GM21619 (cell line): Measurements from ENCODE around the gene CPA3.
A peak's percentile ranks its signal among the peaks of the same experiment; 100 is the strongest.

Experiments
- ATAC-seq: cut with Tn5 transposase; IDR thresholded peaks from one replicate; pipeline ENCODE4 v1.9.1; 2021; ENCODE audit not compliant: unreplicated experiment

CPA3 gene

DNA sequence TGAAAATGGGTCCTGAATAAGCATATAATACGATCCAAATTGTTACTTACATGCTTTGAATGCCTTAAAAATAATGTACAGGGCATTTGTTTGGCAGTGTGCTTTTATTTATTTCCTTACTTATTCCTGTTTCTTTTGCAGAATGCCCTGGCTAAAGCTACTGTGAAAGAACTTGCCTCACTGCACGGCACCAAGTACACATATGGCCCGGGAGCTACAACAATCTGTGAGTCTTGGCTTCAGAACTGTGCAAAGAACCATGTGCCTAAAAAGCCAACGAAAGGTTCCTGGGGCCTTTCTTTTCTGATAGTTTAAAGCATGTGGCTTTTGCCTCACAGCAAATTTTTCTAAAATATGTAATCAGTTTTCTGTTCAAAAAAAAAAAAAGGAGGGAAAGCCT is 7.8 kb upstream of the CPA3 start:
- no peak for ATAC-seq

DNA sequence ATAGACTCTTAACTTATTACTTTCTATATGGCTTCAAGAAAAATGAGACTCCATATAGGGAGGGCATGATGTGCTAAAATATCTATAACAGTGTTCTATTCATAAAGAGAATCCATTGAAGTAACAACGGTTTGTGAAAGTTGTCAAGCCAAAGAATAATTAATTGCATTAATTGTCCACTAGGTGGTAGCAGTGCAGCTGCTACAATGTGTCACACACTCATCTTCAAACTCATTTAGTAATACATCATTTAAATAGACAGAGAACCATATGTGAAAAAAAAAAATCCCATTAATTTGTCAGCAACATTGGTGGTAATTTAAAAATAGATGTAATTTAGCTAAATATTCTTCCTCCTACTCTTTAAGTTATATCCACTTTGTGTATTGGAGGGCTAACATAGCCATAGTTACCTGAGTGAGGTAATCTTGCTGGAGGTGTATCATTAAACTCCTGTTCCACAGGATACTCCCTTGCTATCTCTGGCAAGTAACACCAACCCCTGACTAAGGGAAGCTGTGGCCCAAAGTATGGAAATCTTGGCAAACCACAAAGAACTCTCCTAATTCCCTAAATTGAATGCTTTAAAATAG is 3.7 kb upstream of the CPA3 start:
- ATAC-seq: peak; percentile 85

DNA sequence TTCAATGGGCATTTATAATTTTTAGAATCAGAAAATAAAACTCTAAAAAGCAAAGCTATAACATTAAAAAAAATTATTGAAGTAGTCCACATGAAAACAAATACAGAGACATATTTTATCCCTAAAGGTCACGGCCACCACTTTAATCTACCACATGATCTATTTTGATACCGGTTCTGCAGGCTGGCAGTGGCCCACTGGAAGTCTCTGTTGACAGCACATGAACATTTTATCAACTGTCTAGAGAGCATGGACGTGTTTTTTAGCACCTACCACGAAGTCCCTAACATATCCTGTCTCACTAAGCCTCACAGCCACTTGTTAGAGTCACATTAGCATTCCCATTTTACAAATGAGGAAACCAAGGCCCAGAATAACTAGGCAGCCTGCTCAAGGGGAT is 1.8 kb upstream of the CPA3 start:
- ATAC-seq: no peak

DNA sequence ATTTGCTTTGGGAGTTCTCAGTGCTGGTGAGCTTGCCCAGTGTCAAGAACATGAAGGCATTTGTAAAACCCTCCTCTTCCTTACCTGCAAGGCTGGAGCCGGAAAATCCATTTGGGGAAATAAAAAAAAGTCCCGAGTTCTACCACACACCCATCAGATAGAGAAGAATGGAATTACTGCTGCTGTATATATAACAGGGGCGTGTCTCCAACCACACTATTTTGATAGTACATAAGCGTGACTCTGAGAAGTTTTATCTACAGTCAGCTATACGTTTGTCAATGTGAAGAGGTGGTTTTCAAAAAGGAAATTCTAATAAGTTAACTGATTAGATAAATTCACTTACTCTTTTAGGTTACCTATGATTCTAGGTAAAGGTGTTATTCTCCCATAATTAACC is 1.3 kb upstream of the CPA3 start:
- no peak for ATAC-seq

DNA sequence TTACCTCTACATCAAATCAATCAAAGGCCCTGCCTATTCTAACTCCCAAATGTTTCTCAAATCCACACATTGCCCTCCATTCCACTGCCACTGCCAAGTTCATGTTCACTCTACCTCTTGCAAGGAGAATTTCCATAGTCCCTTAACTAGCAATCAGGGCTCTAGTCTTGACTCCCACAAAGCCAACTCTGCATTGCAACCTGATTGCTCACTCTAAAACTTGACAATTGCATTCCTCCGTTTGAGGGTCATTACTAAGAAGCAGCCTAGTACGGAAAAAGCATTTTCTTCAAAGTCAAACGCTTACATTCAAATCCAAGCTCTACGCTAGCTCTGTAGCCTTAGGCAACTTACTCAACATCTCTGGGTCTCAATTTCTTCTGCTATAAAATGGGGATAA is 1.2 kb downstream of the CPA3 start:
- ATAC-seq: no peak

DNA sequence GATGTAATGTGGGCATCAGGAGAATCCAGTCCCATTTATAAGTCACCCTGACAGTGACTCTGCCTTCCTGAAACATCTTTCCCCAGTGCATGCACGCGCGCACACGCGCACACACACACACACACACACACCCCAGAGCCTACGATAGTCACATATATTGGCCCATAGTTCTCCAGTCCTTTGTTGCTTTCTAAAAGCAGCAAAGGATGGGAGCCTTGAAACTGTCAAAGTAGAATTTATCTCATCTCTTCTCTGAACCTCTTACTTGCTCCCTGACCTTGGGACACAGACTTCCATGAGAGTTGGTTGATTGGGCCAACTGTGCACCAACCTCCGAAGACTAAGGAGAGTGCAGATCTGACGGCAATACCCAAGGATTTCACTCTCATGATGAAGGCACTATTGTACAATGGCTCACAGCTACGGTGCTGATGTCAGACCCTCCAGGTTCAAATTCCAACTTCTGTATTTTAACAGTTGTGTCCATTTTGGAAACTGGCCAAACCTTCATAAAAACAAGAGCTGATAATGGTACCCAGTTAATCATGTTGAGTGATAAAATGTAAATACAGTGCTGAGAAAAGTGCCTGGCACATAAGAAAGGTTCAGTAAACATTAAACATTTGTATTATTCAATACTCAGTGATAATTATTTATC is 8.3 kb downstream of the CPA3 start:
- no peak for ATAC-seq

DNA sequence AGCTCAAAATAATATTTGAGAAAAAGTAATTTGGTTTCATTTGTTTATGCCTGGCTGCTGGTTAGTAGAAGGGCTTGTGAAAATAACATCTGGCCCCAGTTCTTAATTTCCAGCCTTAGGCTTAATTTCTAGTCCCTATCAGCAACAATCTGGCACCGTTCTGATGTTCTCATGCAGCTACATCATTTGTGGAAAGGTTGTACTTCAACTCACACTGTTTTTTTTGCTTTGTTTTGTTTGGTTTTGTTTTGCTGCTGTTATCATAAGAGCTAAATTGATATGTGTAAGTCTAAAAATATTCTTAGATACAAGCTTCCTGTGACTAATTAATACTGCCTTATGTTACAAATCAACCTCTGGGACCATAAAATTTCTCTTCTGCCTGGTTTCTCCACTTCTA is 8.9 kb downstream of the CPA3 start:
- ATAC-seq: no peak

DNA sequence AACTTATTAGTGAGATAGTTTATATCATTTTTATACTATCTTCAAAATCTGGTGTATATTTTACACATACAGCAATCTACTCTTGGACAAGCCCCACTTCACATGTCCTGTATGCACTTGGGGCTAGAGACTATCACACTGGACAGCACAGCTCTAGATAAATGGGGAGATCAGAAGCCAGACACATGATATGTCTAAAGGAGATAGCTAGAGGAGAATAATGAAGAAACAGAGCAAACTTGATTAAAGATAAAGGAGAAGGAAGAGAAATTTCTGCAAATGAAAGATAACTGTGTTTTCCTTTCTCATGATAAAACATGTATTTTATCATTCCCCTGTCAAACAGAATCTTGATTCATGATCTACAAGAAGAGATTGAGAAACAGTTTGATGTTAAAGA is 13.0 kb downstream of the CPA3 start:
- no peak for ATAC-seq

DNA sequence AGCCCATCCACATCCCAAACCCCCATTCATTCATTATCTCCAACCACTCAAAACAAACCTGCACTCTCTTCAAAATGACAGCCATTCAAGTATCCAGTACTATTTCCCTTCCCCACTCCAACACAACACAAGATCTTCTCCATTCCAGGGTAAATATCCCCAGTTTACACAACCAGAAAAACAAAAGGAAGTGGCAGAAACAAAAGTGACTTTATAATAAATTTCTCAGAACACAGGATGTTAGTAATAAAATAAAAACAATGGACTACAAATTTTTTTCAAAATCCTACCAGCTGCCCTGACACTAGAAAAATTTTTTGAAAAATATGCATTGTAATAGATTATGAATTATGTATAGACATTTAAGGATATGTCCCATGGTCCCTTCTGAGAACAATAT is 14.2 kb downstream of the CPA3 start:
- ATAC-seq: no peak

DNA sequence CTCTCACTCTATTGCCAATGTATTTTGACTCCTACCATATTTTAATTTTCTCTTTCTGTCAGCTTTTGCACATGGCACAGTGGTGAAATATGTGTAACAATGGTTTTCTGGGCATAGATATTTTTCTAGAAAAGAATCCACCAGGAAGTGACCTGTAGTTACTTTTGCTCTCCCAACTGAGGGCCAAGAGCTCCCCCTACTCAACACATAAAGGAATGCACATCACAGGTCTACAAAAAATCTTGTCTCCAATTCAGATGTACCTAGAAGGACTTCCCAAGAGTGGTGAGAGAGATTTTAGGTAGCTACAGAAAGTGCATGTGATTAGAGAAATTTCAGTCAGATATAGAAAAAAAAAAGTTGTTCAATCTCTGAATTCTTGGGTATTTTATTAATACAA is 15.6 kb downstream of the CPA3 start:
- ATAC-seq: no peak

DNA sequence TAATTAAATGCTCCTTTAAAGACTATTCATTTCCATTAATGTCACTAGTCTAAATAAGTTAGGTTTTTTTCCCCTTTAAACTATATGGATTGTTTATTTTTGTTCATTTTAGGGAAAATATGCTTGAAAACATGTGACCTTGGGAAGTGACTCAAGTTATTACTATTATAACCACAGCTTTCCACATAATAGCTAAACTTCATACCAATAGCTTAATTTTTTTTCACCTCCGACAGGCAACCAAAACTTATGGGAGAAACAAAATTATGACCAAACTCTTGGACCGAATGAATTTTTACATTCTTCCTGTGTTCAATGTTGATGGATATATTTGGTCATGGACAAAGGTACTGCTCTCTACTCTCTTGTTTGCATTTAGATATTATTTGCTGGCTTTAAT is 16.2 kb downstream of the CPA3 start:
- ATAC-seq: no peak

DNA sequence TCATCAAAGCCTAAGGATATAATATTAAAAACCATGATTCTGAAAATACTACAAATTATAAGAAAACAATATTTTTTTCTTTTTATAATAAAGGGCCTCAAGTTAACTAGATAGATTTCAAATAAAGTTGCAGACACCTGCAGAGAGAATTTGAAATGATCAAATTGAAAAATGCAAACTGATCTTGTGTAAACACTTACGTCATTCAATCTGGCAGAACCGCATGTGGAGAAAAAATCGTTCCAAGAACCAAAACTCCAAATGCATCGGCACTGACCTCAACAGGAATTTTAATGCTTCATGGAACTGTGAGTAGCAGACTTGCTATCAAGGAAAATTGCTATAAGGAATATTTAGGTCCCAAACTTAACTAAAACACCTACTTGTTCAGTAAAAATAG is 17.2 kb downstream of the CPA3 start:
- ATAC-seq: no peak

DNA sequence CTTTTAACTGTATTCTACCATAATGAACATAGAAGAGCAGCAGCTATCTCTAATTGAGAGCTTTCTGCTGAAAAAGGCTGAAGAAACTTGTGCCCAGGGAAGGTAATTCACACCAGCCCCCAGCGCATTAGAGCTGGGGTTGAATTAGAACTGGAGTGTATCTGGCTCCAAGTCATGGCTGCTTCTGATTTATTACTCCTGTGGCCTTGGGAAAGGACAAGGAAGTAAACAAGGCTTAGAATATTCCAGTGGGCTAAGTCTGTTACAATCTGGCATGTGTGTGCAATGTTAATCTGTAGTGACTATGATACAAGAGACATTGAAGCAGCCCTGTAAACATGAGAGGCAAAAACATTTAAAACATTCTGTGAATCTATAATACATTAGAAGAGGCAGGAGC is 18.1 kb downstream of the CPA3 start:
- ATAC-seq: no peak

DNA sequence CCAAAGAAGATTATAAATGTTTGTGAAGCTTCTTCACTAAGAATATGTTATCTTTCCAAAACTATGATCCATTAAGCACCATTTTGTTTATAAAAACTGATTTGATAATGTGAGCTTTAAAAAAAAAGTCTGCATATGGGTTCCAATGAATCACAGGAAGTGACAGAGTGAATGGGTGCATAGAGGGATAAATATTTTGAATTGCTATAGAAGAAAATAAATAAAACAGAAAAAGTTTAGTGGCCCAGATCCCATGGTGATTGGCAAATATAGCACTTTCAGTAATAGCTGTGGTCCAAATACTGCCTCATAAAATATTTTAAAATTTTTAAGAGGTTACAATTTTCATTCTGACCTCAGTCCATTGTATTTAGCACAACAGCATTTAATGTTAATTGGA is 19.2 kb downstream of the CPA3 start:
- no peak for ATAC-seq

DNA sequence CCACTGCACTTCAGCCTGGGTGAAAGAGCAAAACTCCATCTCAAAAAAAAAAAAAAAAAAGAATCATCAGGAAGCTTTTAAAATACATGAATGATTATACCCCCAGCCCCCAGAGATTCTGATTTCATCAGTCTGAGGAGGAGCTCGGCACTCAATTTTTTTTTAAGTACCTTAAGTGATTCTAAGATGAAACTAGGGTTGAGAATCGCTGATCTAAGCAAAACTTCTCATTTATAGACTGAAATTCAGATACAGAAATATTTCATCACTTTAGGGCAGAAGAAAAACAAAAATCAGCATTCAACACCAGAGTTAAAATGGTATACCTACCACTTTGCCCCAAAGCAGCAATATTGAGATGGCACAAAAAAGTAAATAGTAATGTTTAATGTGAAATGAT is 24.7 kb downstream of the CPA3 start:
- ATAC-seq: no peak

DNA sequence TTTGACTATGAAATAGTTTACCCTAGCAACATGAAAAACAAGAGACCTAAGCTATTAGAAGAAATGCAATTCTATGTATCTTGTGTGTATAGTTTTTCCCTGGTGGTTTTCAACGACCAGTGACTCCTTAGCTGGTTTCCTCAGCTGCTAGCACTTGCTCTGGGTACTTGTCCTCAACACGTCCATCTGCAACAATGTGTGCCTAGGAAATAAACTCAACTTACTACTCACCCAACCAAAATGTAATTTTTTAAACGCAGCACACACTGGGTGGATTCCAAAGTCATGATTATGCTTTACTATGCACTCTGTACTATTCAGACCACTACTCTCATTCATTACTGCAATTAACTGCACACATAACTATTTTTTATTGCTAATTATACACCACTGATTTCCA is 31.0 kb downstream of the CPA3 start:
- no peak for ATAC-seq

DNA sequence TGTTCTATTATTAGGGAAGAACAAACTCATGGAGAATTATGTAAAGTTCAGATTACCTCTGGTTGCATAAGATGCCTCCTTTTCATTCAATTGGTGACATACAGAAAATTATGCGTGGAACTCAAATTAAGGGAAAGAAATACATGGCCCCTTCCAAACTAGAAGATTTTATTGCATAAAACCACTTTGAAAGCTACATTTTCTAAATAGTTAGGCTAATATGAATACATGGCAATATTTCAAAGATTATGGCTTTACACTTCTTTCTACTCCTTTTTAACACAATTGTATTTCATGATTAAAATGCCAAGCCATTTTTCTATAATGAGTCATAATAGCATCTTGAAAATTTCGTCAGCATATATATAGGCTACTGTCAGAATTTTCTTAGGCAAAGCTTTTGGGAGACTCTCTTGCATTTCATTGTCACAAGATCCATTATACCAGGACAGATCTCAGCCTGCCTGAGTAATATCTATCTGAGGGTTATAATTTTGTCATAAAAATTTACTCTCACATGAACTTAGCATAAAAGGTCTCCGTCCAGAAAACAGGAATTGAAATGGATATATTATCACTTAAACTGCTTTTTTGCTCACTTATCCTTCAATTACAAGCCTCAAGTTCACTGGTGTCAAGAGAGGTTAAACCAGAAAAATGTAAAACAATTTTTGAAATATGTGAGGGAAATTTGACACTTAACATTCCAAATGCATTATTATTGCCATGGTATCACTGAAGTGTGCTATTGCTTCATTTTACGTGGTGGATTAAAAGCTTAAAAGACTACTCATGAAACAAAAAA is 37.1 kb downstream of the CPA3 start:
- no peak for ATAC-seq

DNA sequence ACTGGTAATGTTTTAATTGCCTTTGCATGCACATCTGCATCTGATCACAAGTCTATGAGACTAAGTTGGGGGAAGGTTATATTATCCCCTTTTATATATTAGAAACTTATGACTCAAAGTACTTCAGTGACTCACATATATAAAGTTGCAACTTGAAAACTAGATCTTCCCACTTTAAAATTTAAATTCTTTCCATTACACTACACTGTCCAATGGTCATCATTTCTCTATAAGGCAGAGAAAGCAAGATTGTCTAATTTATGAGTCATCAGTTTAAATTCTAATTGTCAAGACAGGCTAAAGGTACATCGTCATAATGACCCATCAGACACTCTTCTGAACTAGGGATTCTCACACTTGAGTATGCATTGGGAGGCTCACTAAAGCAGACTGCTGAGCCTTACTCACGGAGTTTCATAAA is 37.9 kb downstream of the CPA3 start:
- no peak for ATAC-seq

DNA sequence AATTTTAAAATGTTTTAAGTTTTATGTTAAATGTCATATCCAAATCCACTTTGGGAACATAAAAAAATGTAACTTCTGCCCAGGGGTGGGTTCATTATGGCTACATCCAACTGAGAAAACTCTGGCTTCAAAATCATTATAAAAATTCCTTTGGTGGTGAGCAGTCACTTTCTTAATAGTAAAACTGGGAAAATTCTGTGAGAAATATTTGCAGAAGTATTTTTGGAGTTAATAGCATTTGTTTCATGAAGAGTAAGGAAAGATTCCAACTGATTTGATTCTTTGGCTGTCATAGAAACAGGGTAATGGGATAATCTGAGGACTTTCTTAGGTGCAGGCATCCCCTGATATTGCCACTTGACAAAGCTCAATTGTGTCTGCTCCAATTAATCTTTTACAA is 38.8 kb downstream of the CPA3 start:
- ATAC-seq: no peak

DNA sequence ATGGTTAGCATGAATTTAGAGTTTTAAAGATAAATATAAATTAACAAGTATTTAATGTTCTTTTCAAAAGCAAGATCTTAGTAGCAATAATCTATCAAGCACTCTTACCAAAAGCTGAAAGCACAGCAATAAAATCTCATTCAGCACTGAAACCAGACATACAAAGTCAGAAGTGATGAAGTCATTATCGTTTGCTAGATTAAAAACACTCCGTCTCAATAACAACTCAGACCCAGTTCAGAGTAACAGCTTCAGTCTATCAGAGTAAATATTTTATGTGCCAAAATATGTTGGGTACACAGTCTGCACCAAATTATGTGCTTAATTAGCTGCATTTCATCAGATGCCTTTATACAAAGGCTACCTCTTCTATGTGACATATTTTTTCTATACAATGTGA is 41.6 kb downstream of the CPA3 start:
- no peak for ATAC-seq

DNA sequence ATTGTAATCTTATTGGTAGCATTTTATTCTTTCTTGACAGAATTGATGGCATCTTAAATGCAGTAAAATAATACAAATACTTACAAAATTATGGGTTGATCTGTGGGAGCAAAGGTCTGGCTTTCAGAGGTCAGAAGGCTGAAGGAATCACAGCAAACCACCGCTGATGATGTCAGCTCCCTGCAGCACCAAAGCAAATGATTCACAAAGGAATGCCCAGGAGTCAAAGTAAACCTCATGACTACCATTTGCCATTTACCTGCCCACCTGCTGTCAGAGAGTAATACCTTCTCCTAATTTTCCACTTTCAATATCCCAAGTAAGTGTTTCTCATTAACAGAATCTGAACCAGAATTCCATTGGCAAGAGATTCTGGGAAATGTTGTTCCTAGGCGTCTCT is 46.1 kb downstream of the CPA3 start:
- no peak for ATAC-seq

DNA sequence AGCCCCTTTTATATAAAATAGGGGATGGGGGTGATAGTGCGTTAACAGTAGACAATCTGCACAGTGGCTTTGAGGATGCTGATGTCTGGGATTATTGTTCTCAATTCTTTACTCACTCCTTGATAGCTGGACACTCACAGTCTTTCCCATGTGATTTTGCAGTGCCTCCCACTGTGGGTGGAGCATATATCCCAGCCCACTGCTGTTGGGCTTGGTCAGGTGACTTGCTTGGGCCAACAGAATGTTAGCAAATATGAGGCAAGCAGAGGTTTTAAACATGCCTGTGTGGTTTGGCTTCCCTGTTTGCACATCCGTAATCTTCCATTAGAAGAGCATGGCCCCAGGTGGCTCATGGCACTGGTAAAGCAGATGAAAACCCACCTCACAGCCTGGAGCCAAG is 46.5 kb downstream of the CPA3 start:
- ATAC-seq: no peak
